Stimulated activated CD8-positive, alpha-beta memory T cell treated with anti-CD3 and anti-CD28 coated beads, Interleukin-4, amount 100 ng/mL, for 4 hours (primary cell): ENCODE data around the gene DIP2C.
"Not testable (repeated sequence)": the region's sequence is repeated elsewhere in the genome, so short reads cannot be mapped to it uniquely, and the experiment has no call there.

ENCODE experiments used
- DNase-seq, 2 donors: peaks; one replicate each; pipeline ENCODE4 v3.0.0-alpha.2; 2020; ENCODE audit warnings: low read depth in 2 of 2, low spot score in 1 of 2

DIP2C gene

DNA sequence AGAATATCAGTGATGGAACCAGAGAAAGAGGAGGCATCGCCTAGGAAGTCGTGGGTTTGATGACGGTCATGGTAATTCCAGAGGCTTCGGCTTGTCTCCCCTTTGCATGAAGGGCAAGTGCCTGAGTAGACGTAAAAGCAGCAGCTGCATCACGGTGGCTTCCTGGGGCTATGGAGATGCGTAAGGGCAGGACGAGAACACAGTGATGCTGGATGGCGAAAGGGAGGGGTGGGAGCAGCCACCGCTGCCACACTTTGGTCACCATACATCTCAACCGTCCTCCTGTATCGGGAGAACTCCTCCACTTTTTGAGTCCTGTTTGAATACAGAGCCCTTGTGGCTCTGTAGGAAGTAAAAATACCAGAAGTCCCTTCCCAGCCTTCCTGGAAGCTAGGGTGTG is 371.5 kb downstream of the DIP2C start:
- DNase-seq = no peak

DNA sequence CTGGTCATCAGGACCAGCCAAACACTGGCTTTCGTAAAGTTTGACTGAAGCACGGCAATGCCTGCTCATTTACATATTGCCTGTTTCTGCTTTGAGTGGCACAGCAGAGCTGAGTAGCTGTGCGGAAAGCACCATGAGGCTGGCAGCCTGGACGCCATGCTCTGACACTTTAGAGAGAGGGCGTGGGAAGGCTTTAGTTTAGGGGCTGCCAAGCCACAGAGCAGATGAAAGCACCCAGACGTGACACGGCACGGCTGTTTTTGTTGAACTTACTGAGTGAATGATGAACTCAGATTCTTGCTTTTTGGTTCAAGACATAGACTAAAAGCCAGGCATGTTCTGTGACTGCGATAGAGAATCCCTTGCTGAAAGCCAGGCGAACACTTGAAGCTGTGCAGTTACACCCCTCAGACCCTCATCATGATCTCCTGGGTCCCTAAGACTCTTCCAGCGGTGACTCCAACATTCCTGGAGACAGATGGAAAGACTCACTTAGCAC is 372.1 kb downstream of the DIP2C start:
- DNase-seq = no peak

DNA sequence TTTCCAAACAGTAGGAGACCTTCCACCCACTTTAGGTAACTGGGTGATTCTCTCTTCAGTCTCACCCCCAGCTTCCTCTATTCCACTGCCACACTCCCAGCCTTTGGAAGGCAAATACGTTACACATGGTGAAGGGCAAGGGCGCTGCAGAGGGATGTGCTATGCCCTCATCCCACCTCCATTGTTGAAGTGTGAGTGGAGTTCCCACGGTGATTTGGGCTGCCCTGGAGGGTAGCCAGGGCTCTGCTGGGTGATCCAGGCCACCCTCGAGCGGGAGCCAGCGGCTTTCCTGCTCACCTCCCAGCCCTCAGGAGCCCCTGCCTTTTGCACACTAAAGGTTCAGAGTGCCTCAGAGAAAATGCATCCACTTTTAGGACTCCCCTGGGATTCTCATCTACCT is 373.1 kb downstream of the DIP2C start:
- DNase-seq = no peak

DNA sequence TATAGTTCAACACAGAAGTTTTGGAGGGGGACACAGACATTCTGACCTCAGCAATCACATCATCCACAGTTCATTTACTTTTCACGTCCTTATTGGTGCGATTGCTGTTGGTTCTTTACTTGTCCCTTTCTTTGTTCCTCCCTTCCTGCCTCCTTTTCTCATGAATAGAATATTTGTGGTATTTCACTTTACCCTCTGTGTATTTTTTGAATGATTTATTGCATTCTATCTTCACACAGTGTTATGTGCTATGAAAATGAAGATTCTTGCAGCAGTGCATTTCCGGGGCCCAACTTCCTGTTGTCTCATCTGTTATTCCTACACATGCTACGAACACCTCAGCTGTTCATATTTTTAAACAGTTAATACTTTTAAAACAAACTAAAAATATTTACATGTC is 374.6 kb downstream of the DIP2C start:
- DNase-seq = no peak

DNA sequence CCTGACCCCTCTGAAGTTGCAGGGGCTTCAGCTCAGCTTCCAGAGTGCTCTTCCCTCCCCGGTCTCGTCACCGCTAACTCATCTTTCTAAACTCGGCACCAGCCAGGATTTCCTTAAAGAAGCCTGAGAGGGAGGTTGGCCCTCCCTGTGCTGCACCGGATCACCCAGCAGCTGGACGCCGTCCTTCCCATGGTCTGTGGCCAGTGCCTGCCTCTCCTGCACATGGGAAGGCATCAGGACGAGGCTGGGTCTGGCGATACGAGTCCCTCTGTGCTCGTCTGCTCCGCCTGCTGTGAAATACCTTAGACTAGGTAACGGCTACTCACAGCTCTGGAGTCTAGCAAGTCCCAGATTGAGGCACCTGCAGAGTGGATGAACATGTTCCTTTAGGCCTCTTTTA is 375.1 kb downstream of the DIP2C start:
- DNase-seq = no peak

DNA sequence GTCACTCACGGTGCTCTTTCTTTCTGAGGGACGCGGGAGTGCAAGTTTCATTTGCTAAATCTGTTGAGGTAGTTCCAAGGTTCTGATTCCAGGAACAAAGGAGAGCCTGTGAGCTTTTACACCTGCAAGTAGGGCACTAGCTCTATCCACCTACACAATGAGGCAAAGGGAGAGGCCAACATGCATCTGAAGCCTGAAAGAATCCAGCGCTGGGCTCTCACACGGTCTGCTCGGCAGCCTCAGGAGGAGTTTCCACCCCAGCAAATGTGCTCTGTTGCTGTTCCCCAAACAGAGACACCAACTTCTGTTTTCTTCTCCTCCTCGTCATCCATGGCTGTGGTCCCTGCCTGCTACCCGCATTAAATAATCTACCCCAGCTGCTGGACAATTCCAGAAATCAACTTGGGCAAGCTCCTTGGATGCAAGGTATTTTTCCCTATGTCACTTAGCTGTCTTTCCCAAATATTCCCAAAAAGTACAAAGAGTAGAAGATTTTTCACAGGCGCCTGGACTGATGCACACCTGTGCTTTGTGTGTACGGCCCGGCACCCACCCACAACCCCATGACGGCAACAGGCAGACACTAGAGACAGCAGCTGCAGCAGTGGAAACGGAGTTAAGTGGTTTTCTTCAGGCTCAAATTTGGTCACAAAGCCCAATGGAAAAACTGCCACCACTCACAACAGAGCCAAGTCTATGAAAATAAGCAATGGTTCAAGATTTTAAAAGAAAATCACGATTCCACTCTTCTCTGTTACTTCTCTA is 377.4 kb downstream of the DIP2C start:
- DNase-seq = no peak

DNA sequence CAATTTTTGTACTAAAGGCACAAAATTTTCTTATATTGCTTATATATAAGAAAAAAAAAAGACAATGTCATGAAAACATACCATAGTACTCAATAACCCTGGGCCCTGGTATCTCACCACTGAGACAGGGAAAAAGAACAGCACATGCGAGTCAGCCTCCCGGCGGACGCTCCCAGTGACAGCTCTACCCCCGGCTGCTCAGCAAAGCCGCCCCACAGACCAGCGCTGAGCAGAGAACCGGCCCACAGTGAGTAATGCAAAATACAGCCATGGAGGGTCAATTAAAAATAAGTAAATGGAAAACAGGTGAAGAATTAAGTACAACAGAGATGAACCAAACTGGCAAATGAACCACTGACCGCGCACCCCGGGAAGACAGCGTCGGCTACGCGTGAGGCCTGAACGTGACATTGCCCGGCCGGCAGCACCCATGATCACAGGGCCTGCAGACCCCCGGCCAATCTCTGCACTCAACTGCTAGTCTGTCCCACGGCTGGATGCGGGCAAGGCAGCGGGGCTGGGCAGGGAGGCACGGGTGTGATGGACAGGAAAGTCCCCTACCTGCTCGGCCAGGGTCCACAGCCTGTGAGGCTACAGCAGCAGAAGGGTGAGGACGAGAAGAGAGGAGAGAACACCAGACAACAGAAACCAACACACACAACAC is 378.4 kb downstream of the DIP2C start:
- no peak for DNase-seq

DNA sequence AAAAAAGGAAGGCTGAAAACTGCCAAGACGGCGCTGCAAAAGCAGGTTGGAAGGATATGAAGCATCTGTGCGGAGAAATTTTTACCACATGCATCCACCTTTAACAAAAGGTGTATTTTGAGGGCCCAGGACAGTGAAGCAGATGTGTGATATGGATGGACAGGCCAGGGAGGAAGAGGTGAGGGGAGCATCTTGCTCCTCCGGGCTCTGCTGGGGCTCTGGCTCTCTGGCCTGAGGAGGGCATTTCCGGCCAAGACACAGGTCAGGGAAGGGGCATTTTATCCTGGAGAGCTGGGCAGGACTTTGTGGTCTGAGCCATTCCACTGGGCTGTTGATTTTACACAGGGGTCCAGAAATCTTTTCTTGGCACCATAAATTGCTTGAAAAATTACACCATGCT is 379.1 kb downstream of the DIP2C start:
- DNase-seq = no peak

DNA sequence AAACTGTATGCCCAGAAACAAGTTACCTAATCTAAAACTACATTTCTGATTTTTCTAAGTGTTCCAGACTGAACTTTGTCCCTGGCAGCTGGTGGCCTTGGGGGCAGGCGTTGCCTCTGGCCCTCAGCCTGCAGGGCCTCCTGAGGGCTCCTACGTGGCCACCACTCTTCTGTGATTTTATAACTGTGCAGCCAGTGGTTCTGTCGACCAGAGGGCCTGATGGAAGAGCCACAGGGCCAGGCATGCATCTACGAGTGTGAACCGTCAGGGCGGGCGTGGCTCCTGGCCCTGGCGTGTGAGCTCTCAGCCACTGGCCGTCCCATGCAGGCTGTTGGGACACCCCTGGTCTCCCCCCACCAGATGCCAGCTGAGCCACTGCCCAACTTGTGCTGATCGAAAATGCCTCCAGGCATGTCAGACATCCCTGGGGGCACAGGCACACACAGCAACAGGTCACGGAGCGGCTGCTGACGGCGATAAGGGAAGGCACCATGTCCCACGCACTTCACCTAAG is 380.8 kb downstream of the DIP2C start:
- DNase-seq = no peak

DNA sequence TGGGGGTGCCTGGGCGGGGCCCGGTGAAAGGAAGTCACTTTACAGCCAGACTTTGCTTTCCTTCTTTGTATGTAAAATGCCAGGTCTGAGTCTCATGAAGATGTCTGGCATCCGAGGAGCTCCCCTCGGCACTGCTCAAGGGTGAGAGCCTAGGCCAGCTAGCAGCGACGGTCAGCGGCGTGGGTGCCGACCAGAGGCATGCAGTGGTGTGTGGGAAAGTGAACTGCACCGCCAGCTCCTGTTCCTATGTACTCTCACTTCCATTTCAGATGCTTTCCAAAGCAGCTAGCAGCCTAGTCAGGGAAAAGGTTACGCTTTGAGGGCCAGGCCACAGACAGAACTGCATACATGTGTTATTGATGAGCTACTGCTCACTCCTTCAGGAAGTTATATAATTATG is 381.4 kb downstream of the DIP2C start:
- no peak for DNase-seq

DNA sequence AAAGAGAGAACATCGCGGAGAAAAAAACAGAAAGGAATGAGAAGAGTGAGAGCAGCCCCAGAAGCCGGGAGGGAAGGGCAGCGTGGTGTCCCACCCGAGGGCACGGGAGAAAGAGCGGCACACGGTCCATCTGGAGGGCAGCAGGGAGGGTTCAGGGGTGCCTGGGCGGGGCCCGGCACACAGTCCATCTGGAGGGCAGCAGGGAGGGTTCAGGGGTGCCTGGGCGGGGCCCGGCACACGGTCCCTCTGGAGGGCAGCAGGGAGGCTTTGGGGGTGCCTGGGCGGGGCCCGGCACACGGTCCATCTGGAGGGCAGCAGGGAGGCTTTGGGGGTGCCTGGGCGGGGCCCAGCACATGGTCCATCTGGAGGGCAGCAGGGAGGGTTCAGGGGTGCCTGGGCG is 381.8 kb downstream of the DIP2C start:
- no peak for DNase-seq

DNA sequence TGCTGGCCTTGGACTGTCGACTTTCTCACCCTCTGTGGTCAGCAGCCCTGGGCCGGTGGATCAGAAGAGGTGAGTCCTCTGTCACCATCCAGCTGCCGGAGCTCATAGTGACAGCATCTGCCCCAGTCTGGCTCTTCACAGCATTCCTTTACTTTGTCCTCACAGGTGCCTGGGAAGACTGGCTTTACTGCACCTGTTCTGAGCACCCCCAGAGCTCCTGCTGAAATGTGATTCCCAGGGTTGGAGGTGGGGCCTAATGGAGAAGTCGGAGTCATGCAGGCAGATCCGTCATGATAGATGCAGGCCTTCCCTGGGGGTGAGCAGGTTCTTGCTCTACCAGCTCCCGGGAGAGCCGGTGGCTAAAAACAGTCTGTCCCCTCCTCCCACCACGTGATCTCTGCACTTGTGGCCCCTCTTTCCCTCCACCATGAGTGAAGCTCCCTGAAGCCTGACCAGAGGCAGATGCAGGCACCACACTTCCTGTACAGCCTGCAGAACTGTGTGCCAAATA is 382.7 kb downstream of the DIP2C start:
- no peak for DNase-seq

DNA sequence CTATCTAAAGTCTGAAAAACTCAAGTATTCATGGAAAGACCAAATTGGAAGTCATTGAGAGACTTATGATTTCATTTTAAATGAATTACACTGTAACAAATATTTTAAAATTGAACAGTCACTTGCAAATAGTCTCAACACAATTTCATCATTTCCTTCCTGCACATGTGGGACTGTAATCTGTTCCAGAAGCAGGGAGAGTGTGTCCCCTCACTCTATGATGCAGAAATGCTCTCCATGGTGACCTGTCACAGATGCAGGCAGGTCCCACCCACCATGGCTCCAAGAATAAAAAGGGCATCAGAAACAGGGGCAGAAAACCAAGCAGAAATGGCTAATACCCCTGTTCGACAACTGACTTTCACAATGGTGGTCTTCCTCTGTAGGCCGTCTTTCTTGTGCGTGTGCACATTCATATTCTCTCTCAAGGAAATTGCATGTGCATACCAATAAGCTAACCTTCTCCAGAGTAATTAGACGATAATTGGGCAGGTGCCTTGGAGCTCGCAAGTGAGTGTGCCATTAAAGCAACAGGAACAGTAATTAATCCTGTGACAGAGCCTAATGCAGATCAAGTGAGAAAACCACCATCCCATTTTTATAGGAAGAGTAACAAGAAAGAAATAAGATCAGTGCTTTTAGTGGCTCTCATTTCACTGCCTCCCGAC is 383.3 kb downstream of the DIP2C start:
- DNase-seq = no peak

DNA sequence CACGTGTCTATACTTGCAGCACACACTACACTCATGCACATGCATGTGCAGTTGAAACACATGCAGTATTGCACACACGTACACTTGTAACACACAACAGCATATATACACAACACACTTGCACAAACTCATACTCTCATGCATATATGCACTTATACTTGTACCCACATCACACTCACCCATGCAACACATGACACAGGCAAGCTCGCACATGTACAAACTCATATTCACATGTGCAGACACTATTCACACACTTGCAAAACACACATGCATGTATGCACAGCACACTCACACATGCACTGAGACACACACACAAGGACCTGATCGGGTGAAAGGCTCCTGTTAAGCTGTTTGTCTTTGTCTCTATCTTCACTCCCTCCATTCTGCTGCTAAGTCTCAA is 384.4 kb downstream of the DIP2C start:
- no peak for DNase-seq

DNA sequence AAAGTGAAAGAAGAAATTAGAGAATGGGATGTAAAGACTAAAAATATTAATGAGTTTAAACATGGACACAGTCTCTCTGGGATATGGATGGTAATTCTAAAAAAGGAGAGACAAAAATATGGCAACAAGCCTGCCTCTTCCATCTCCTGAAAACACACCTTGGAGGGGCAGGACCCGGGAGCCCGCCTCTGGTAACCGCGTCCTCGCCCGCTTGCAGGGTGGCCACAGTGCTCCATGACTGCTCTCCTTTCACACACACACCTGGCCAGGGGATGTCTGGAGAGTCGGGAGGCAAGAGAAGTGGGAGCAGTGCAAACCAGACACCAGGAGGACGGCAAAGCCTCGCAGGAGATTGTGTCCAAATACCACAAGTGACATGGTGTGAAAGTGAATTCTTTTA is 387.9 kb downstream of the DIP2C start:
- DNase-seq = no peak

DNA sequence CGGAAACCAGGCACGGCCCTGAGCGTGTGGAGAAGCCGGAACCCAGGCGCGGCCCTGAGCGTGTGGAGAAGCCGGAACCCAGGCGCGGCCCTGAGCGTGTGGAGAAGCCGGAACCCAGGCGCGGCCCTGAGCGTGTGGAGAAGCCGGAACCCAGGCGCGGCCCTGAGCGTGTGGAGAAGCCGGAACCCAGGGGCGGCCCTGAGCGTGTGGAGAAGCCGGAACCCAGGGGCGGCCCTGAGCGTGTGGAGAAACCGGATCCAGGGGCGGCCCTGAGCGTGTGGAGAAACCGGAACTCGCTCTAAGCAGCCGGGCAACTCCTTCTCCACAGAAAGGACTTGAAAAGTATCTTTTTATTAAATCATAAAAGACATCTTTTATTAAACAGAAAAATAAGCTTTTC is 388.9 kb downstream of the DIP2C start:
- not testable (repeated sequence) for DNase-seq

DNA sequence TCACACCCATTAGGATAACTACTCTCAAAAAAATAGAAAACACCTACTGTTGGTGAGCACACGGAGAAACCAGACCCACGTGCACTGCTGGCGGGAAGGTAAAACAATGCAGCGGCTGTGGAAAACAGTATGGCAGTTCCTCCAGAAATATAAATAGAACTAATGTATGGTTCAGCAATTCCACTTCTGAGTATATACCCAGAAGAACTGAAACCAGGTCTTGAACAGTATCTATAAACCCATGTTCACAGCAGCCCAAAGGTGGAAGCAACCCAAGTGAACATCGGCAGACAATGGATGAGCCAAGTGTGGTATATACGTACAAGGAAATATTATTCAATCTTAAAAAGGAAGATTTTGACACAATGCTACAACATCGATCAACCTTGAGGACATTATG is 389.5 kb downstream of the DIP2C start:
- DNase-seq = no peak

DNA sequence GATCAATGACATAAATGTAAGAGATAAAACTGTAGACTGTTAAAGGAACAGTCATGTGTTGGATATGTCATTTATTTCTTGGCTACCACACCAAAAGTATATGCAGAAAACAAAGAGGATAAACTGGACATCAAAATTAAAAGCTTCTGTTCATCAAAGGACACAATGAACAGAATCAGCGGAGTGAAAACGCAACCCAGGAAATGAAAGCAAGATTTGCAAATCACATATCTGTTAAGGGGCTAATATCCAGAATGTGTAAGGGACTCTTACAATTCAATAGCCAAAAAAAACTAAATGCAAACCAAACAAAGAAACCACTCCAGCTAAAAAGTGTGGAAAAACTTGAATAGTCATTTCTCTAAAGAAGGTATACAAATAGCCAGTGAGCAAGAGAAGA is 390.0 kb downstream of the DIP2C start:
- DNase-seq = no peak

DNA sequence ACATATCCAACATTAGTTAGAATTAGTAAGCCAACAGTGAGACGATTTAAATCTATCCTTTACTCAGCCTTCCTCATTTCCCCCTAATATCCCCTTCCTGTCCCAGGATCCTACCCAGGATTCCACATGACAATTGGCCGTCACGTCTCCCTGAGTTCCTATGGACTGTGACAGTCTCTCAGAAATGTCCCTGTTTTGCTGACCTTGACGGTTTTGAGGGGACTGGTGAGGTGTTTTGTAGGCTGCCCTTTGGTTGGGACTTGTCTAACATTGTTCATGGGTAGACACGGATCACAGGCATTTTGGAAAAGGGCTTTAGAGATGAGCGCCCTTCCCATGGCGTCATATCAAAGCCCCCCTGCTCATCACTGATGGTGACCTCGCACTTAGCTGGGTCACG is 391.4 kb downstream of the DIP2C start:
- no peak for DNase-seq

DNA sequence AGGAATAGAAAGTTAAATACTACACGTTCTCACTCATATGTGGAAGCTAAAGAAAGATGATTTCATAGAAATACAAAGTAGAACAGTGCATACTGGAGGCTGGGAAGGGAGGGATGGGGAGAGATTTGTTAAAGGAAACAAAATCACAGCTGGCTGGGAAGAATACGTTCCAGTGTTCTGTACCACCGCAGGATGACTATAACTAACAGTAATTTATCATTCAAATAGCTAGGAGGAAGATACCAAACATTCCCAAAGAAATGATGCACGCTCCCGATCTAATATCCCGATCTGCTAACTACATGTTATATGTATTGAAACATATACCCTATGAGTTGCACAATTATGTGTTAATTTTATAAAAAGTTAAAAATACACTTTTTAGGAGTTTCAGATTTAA is 391.9 kb downstream of the DIP2C start:
- DNase-seq = no peak

DNA sequence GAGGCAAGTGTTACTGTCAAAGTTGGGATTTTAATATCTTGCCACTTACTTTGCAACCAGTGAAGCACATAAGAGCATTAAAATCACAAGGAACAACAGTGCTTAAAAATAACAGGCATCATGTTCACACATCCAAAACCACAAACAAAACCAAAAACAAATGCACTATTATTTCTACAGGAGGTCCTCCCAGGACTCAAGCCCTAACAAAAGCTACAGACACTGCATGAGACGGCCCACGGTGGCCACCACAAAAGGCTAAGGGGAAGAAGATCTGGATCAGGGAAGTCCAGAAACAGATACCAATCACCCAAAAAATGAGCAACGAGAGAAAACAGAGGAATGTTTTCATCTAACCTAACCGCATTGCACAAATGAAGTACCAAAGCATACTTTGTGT is 395.8 kb downstream of the DIP2C start:
- DNase-seq = no peak
